Body of pancreas (tissue), 4 donors: ENCODE measurements around the gene TARBP1. TPM values are rescaled to one million over a fixed set of nuclear protein-coding genes. Genes with fewer than 3 reads are reported as not detected.

Experiments
- ATAC-seq: fragments of 150-250 bp; one replicate; pipeline ENCODE4 v1.9.1; 2016
- DNase-seq, 4 donors: peaks; one replicate each; pipeline ENCODE4 v3.0.0-alpha.2; 2019
- H3K27ac ChIP-seq, 4 donors: fragments of 200-600 bp; sonication (generic); 1 replicate in 3 of 4; 2 replicates in 1 of 4; pipeline versions ENCODE4 v1.5.1 to v1.6.1; 2016 to 2019; ENCODE audit warnings: mild to moderate bottlenecking in 1 of 4, mixed read lengths in 1 of 4, moderate library complexity in 1 of 4
- H3K27me3 ChIP-seq, 2 donors: fragments of 200-600 bp; sonication (generic); one replicate each; pipeline ENCODE4 v1.6.0; 2016; ENCODE audit warnings: mild to moderate bottlenecking in 1 of 2
- H3K36me3 ChIP-seq, 2 donors: fragments of 200-600 bp; sonication (generic); replicated peaks in 1 of 2; 2 replicates each; pipeline ENCODE4 v1.5.1; 2016; ENCODE audit warnings: low read depth in 2 of 2; ENCODE audit not compliant: insufficient read depth in 1 of 2
- H3K4me1 ChIP-seq: fragments of 200-600 bp; sonication (generic); one replicate; pipeline ENCODE4 v1.6.0; 2016
- H3K4me3 ChIP-seq, 2 donors: fragments of 200-600 bp; sonication (generic); 1 replicate in 1 of 2; 2 replicates in 1 of 2; pipeline ENCODE4 v1.5.1; 2016 to 2019
- H3K9me3 ChIP-seq, 3 donors: fragments of 200-600 bp; sonication (generic); 1 replicate in 2 of 3; 2 replicates in 1 of 3; pipeline ENCODE4 v1.5.1; 2016
- CTCF ChIP-seq, 7 experiments: fragments of 450-650 bp in 4 of 7; fragments of 200-600 bp in 3 of 7; sonication (generic) in 3 of 7; IDR thresholded peaks; one replicate each; pipeline ENCODE4 v1.5.1; 2016 to 2019; ENCODE audit warnings: antibody characterized with exemption in 7 of 7
- POLR2A ChIP-seq, 3 donors: fragments of 450-650 bp; IDR thresholded peaks; one replicate each; pipeline ENCODE4 v1.6.1; 2016; ENCODE audit warnings: antibody characterized with exemption in 3 of 3, mild to moderate bottlenecking in 2 of 3
- WGBS, 2 donors: methylation state at CpG; one replicate each; pipeline ENCODE4 v1.1.5; 2017; 5-methylcytosine and 5-hydroxymethylcytosine counted together
- intact Hi-C: fragments of 100-400 bp; cut with DNase I; formaldehyde crosslinking; loops from one replicate; pipeline ENCODE4 v1.15.1; 2023
- total RNA-seq, 2 donors: library from RNA; depleted of rRNA; stranded (reverse); fragments of >200 nt; gene quantifications; one replicate each; pipeline ENCODE4 v1.1.0, GENCODE V29; 2016

Gene TARBP1
- total RNA-seq, 2 donors from 2014 or later, result 30.6 to 32.0 TPM

GRCh38 chr1:234409328-234409727 lies 69.7 kb downstream of the TARBP1 start:
- Histone ChIP-seq H3K4me3 (no peak overlapping the region), H3K9me3 (no peaks in the 10 kb centered on the region), H3K27me3 (no peaks in the 10 kb centered on the region), H3K4me1 (no peaks in the 10 kb centered on the region), H3K27ac (no peak overlapping the region), H3K36me3 (no peaks in the 10 kb centered on the region)
- TF ChIP-seq POLR2A (IDR thresholded peaks at IDR 0.05), result no peak
- TF ChIP-seq CTCF (IDR thresholded peaks at IDR 0.05), result no peak
- 70 to 83% methylated on average over 5 of the region's 5 CpGs for WGBS, 2 donors
- intact Hi-C loops, result no loop called here
- no peak for DNase-seq
- no peak for ATAC-seq

- no peak overlapping the region for H3K27ac ChIP-seq
- H3K4me1 ChIP-seq, result no peaks in the 10 kb centered on the region
- 93 to 96% methylated on average over 9 of the region's 9 CpGs for WGBS, 2 donors
- H3K4me3 ChIP-seq, result no peak overlapping the region
- no peaks in the 10 kb centered on the region for H3K9me3 ChIP-seq
- intact Hi-C loops, result no loop called here
- H3K36me3 ChIP-seq, result no peaks in the 10 kb centered on the region
- ATAC-seq (no peak), DNase-seq (no peak)
- TF ChIP-seq CTCF (IDR thresholded peaks at IDR 0.05) (no peak), POLR2A (IDR thresholded peaks at IDR 0.05) (no peak)
- H3K27me3 ChIP-seq, result no peaks in the 10 kb centered on the region
Observed at GRCh38 chr1:234408757-234409156, 70.2 kb downstream of the TARBP1 start.

- WGBS, 2 donors, result 89 to 94% methylated on average over 4 of the region's 4 CpGs
- intact Hi-C loops, result no loop called here
- no peak for TF ChIP-seq POLR2A (IDR thresholded peaks at IDR 0.05)
- no peak for TF ChIP-seq CTCF (IDR thresholded peaks at IDR 0.05)
- H3K36me3 ChIP-seq, result no peaks in the 10 kb centered on the region
- ATAC-seq, result no peak
- H3K27me3 ChIP-seq, result no peaks in the 10 kb centered on the region
- no peaks in the 10 kb centered on the region for H3K4me1 ChIP-seq
- no peak for DNase-seq
- no peak overlapping the region for H3K4me3 ChIP-seq
- H3K27ac ChIP-seq, result no peak overlapping the region
- H3K9me3 ChIP-seq, result no peaks in the 10 kb centered on the region
Observed at GRCh38 chr1:234406871-234407270, 72.1 kb downstream of the TARBP1 start.

GRCh38 chr1:234405676-234406075 lies 73.3 kb downstream of the TARBP1 start:
- no peaks in the 10 kb centered on the region for H3K9me3 ChIP-seq
- WGBS, 2 donors, result 80 to 91% methylated on average over 6 of the region's 6 CpGs
- TF ChIP-seq POLR2A (IDR thresholded peaks at IDR 0.05) (no peak), CTCF (IDR thresholded peaks at IDR 0.05) (no peak)
- H3K27me3 ChIP-seq, result no peaks in the 10 kb centered on the region
- DNase-seq, result no peak
- H3K36me3 ChIP-seq, result no peaks in the 10 kb centered on the region
- no peak for ATAC-seq
- no peak overlapping the region for H3K27ac ChIP-seq
- intact Hi-C loops, result no loop called here
- no peak overlapping the region for H3K4me3 ChIP-seq
- H3K4me1 ChIP-seq, result no peaks in the 10 kb centered on the region

GRCh38 chr1:234402939-234403338 lies 76.0 kb downstream of the TARBP1 start:
- 92 to 95% methylated on average over 3 of the region's 3 CpGs for whole genome bisulfite sequencing, 2 donors

More at GRCh38 chr1:234402939-234403338, 76.0 kb downstream of the TARBP1 start:
- Histone ChIP-seq H3K4me1 (no peaks in the 10 kb centered on the region), H3K4me3 (no peak overlapping the region), H3K27me3 (no peaks in the 10 kb centered on the region), H3K9me3 (no peaks in the 10 kb centered on the region), H3K27ac (no peak overlapping the region), H3K36me3 (no peaks in the 10 kb centered on the region)
- intact Hi-C loops, result no loop called here
- no peak for ATAC-seq
- DNase-seq, result no peak
- TF ChIP-seq POLR2A (IDR thresholded peaks at IDR 0.05), result no peak
- no peak for TF ChIP-seq CTCF (IDR thresholded peaks at IDR 0.05)
